NCI-H2196 treated with DMSO at 0.1 percent for 48 hours (cell line): ENCODE measurements around the gene IDUA.

Experiments used
- DNase-seq: peaks from one replicate; lab custom pipeline; 2025; ENCODE audit not compliant: unreplicated experiment; lab: John Stamatoyannopoulos, UW

IDUA gene

DNA sequence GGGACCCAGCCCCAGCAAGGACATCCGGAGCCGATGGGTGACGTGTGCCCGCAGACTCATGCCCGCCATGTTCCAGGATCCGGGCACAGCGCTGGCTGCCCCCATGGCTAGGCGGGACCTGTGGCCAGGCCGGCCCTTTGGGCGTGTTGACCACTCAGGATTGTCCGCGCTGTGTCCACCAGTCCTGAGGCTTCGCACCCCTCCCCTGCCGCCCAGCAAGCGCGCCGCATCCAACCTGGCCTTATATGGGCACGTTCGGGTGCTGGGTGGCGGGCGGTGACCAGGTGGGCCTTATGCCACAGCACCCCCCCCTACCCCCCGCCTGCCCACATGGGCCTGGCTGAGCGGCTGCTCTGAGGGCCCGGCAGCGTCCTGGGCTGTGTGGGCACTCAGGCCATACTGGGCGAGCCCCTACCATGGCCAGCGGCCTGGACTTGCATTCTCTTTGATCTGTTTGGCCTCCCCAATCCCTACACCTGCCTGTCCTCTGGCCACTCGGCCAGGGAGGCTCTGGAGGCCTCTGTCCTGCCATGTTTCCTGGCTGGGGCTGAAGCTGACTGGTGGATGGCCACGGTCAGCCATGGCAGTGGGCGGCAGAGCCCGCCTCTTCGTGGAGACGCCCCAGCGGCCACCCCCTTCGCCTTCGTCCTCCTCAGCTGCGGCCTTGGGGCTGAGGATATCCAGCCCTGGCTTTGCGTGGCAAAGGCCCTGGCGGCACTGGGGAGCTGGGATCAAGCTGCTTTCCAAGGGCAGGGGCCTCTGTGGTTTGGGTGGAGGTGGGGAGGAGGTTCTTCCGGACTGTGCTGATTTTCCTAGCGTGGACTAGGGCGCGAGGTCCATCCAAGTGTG is 26.6 kb downstream of the IDUA start:
- DNase-seq: no peak

DNA sequence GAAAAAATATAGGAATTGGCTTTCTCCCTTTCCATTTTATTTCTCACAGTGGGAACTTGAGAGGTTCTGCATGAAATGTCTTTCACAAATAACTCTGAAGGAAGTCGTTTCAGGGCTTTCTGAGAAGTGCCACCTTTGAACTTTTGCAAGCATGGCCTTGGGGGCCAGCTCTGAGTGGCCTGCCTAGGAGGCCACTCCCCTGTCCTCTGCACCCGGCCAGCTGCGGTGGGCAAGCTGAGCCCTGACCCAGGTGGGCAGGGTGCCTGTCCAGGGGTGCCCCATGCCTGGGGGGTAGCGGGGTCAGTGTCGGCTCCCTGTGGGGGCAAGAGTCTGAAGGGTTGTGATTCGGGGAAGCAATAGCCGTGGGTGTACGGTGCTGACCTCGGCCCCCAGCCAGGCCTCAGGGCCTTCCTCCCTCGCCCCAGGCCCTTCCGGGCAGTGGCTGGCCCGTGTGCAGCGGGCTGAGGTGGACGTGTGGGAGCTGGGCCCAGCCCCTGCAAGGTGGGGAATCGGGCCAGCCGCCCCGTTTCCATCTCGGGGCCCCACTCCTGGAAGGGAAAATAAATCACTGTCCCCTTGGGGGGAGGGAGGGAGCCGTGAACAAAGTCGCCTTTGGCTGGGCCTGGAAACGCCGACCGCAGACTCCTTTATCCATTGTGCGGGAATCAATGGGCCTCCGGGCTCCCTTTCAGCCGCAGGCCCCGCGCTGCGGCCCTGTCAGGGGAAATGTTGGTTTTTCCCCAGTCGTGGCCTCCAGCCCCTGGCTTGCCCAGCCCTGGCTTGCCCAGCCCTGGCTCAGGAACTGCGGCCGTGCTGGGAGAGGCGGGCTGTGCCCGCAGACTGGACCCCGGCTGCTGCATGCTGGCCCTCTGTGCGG is 27.7 kb downstream of the IDUA start:
- no peak for DNase-seq

DNA sequence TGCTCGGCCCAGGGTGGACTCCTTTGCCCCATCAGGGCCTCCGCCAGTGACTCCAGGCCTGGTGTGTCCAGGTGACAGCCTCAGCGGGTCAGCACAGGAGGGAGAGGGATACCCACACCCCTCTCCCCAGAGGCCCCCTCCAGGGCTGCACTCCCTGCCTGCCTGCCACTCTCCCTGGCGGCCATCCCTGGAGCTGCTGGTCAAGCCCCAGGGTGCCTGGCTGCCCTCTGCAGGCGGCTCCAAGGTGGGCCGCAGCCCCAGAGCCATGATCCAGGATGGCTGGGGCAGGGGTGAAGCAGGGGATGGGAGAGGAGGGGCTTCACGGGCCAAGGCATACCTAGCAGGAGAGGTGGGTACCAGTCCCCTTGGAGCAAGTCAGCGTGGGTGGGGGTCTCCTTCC is 28.3 kb downstream of the IDUA start:
- DNase-seq: no peak

DNA sequence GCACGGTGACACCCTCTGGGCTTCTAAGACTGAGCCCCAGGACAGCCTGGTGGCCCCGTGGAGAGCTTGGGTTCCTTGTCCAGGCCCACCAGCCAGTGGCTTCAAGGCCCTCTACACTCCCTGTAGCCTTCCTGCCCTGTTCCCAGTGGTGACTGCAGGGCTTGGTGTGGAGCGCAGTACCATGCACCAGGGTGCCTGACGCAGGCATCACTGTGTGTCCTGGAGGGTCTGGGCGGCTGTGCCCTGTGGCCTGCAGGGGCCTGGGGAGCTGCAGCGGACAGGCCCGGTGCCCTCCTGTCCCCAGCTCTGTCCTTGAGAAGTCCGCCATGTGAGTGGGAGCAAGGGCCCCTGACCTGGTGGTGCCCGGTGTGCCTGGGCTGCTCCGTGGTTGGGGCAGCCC is 28.9 kb downstream of the IDUA start:
- no peak for DNase-seq

DNA sequence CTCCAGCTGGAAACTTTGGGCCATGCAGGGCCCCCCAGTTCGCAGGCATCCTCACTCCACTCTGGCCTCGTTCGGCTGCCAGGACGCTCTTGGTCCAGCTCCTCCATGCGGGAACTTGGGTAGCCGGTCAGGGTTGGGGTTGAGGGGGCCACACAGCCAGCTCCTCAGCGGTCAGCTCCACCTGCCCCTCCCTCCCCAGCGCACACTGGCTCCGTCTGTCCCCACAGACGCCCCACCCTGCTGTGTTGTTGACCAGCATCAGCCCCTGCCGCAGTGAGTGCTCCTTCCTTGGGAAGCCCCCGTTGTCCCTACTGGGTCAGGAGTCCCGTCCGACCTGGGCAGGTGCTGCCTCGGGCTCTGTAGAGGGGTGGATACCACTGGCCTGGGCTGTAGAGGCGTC is 30.4 kb downstream of the IDUA start:
- DNase-seq: no peak

DNA sequence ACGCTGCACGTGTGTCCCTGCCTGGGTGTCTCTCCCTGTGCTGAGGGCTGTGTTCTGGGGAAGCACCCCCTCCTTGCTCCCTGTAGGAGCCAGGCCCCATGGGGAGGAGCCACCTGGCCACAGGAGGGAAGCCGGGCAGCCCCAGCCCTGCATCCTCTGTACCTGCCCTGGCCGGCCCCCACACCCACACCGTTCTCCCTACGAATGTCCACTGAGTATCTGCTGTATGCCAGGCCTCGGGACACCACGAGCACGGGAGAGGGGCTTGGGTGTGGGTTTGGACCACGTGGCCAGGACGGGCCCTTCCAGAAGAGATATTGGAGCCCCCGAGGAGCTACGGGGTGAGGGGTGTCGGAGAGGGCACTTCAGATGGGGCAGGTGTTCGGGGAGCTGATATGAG is 30.9 kb downstream of the IDUA start:
- DNase-seq: no peak

DNA sequence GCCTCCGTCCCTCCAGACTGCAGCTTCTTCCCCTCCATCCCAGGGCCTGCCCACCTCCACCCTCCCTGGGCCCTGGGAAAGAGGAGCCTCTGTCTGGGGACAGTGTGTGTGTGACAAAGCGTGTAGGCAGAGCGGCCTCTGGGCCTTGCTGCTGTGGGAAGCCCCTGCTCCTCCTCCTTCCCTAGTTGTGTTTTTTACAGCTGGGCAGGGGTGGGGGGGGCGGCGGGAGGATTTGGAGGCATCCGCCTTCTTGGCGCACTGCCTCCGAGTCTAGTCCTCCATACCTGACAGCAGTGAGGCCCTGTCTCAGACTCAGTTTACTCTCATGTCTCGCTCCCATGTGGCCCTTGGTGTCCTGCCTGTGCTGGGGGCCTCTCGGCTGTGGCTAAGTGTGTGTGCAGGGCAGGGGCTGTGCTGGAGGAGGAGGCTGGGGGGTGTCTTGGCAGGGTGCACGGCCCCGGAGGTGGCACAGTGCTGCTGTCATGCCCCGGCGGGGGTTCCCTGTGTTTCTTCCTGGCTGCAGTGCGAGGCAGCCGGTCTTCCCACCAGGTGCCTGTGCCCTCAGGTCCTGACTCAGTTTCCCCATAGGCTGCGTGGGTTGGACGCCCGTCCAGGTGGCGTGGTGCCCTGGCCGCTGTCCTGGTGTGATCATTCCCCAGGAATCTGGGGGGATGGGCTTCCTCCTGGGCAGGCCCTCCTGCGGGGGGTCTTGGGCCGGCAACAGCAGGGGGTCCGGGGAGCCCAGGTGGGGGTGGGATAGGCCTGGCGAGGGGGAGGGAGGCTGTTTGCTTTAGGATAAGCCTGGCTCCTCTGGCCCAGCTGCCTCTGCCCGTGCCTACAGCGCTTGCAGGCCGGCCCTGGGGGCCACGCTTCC is 31.5 kb downstream of the IDUA start:
- no peak for DNase-seq

DNA sequence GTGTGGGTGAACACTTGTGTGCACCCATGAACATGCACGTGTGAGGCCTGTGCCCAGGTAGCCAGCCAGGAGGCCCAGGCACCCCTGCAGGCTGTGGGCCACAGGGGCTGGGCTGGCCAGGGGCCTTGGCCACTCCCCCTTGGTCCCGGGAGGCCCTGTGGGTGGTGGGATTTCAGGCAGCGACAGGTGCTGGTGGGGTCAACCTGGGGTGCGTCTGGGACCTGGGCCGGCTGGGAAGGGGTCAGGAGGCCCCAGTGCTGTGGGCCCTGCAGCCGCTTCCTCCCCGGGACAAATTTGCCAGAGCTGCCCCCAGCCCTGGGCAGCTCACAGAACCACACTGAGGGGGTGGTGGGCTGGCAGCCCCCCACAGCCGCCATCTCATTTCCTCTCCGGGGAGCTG is 32.5 kb downstream of the IDUA start:
- no peak for DNase-seq

DNA sequence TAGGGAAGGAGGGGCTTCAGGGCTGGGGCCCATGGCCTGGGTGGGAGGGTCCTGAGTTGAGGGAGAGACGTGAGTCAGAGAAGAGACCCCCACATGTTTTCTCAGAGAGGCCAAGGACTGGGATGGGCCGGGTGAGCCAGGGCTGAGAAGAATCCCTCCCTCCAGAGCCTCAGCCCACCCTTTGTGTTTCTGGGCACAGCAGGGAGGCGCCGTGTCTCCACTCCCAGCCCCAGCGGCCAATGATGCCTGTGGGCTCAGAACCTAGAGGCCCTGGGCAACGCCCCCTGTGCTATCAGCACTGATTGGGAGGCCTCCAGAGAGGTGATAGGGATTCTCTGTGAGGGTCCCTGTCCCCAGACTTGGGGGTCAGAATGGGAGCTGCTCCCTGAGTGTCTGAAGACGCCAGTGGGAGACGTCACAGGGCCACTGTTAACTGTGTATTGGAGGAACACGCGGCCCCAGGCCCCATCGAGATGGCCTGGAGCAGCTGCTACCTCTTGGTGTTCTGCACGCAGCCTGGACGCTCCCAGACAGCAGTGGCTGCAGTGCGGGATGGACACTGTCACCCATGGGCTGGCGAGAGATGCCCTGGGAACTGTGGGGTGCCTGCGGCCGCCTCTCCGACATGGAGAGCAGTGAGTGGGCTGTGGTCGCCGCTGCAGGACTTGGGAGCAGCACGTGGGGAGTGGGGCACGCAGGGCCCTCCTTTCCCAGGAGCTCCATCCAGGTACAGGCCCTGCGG is 33.1 kb downstream of the IDUA start:
- no peak for DNase-seq

DNA sequence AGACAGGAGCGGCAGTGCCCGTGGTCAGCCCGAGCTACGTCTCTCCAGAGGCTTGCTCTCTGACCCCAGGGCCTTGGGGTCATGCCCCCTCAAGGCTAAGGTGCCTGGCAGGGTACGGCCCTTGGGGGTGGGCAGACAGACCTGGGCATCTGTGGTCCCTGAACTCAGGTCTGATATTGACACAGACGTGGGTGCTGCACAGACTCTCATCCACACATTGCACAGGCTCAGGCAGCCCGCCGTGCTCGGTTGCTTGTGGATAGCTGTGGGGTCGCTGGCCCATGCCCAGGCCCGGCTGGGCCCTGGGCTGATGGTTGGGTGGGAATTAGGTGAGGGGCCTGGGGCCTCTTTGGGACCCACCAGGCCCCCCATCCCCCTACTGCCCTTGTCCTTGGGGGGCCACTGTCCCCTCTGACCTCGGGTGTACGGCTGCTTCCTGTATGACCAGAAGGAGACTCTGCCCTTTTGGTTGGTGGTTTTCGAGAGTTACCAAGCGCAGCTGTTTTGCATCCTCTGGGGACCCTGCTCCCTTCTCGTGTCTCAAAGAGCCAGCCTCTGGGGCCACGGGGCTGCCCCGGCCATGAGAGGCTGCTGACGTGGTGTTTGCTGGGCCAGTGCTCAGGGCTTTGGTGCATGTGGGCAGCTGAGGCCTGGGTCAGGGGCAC is 34.7 kb downstream of the IDUA start:
- DNase-seq: no peak

DNA sequence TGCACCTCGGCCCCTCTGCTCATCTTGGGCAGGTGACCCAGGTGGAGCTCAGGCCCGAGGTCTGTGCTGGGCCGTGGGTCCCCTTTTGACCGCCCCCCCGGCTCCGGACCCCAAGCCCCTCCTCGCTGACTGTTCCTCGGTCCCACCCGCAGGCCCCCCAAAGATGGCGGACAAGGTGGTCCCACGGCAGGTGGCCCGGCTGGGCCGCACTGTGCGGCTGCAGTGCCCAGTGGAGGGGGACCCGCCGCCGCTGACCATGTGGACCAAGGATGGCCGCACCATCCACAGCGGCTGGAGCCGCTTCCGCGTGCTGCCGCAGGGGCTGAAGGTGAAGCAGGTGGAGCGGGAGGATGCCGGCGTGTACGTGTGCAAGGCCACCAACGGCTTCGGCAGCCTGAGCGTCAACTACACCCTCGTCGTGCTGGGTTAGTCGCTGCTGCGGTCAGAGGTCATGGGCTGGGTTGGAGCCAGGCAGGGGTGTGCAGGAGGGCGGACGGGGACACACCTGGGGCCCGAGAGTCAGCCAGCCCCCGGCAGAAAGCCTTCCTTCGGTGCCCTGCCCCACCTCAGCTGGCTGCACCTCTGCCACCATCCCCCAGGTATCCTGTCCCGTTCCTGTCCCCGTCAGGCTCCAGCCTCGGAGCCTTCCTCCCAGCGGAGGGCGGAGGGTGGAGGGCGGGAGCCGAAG is 35.4 kb downstream of the IDUA start:
- no peak for DNase-seq

DNA sequence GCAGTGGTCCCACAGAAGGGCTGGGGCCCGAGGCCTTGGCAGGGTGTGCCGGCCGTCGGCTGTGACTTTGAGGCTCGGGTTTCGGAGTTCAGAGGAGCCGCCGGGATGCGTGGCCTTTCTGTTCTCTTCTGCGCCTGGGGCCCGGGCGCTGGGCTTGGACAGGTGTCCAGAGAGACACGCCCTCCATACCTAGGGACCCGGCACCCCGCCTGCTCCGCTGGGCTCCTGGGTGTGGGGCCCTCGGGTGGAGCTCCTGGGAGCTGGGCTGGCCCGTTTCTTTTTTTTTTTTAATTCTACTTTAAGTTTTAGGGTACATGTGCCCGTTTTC is 35.9 kb downstream of the IDUA start:
- no peak for DNase-seq

DNA sequence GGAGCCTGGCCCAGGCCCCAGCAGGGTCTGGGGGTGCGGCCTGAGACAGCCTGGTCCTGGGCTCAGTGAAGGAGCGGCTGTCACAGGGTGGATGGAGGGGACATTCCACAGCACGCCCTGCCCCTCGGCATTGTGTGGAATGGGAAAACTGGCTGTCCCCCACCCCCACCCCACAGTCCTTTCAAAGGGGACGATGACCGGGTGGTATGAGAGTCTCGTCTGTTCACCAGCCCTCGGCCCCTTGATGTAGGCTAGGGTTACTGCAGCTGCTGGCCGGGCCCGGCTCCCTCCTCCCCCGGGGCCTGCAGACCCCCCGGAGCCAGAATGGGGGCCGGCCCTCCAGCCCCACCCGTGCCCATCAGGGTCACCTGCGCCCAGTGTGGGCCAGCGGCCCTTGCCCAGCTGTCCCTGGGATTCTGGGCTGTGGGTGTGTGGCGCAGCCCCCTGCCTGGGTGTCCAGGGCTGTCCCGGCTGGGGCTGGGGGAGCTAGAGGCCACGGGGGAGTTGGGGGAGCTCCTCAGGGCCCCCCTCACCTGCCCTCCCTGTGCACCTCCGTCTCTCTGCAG is 36.3 kb downstream of the IDUA start:
- no peak for DNase-seq

DNA sequence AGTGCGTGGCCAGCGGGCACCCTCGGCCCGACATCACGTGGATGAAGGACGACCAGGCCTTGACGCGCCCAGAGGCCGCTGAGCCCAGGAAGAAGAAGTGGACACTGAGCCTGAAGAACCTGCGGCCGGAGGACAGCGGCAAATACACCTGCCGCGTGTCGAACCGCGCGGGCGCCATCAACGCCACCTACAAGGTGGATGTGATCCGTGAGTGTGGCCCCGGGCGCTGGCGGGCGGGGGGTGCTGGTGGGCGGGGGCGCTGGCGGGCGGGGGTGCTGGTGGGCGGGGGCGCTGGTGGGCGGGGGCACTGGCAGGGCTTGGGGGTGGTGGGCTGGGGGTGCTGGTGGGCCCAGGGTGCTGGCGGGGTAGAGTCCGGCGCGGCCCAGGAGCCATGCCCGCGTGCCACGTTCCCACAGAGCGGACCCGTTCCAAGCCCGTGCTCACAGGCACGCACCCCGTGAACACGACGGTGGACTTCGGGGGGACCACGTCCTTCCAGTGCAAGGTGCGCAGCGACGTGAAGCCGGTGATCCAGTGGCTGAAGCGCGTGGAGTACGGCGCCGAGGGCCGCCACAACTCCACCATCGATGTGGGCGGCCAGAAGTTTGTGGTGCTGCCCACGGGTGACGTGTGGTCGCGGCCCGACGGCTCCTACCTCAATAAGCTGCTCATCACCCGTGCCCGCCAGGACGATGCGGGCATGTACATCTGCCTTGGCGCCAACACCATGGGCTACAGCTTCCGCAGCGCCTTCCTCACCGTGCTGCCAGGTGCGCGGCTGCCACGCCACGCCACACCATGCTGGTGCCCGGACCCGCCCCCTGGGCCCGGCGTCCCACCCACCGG is 37.3 kb downstream of the IDUA start:
- no peak for DNase-seq

DNA sequence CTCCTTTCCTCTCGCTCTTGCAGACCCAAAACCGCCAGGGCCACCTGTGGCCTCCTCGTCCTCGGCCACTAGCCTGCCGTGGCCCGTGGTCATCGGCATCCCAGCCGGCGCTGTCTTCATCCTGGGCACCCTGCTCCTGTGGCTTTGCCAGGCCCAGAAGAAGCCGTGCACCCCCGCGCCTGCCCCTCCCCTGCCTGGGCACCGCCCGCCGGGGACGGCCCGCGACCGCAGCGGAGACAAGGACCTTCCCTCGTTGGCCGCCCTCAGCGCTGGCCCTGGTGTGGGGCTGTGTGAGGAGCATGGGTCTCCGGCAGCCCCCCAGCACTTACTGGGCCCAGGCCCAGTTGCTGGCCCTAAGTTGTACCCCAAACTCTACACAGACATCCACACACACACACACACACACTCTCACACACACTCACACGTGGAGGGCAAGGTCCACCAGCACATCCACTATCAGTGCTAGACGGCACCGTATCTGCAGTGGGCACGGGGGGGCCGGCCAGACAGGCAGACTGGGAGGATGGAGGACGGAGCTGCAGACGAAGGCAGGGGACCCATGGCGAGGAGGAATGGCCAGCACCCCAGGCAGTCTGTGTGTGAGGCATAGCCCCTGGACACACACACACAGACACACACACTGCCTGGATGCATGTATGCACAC is 38.2 kb downstream of the IDUA start:
- no peak for DNase-seq

DNA sequence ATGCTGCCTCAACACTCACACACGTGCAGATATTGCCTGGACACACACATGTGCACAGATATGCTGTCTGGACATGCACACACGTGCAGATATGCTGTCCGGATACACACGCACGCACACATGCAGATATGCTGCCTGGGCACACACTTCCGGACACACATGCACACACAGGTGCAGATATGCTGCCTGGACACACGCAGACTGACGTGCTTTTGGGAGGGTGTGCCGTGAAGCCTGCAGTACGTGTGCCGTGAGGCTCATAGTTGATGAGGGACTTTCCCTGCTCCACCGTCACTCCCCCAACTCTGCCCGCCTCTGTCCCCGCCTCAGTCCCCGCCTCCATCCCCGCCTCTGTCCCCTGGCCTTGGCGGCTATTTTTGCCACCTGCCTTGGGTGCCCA is 39.3 kb downstream of the IDUA start:
- DNase-seq: no peak

DNA sequence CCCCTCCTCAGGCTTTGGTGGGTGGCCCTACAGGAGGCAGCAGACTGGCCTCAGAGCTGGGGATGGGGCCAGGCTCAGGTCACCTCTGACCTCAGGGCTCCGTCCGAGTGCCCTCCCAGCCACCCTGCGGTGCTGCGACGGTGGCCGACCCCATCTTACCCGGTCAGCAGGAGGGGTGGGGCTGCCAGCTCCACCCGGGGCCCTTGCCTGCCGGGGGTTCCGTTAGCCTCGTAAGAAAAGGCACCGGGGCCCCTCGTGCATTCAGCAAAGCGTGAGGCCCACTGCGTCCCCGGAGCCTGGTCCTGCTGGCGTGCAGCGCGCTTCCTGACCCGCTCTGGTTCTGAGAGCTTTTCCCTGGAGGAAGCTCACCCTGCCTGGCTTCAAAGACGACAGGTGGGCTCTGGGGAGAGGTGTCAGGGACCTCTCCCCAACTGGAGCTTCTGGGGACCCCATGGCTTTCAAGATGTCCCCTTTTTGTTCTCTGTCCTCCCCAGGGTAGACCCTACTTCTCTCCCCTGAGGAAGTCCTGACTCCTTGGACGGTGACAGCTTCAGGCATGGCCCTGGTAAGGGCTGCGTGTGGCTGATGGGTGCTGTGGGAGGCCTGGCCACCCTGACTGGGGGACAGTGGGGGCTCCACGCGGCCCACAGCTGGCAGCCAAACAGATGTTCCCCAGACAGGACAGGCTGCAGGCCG is 40.5 kb downstream of the IDUA start:
- no peak for DNase-seq
